ENCODE results near the gene EVPL. TPM values are rescaled to one million over a fixed set of nuclear protein-coding genes. Genes with fewer than 3 reads are reported as not detected.

The EVPL gene
- total RNA-seq, 3 donors from 2014 or later (not counting 1 experiment from before 2014, with no cell fraction given), result 0.94 to 1.2 TPM; not detected in 1

DNA sequence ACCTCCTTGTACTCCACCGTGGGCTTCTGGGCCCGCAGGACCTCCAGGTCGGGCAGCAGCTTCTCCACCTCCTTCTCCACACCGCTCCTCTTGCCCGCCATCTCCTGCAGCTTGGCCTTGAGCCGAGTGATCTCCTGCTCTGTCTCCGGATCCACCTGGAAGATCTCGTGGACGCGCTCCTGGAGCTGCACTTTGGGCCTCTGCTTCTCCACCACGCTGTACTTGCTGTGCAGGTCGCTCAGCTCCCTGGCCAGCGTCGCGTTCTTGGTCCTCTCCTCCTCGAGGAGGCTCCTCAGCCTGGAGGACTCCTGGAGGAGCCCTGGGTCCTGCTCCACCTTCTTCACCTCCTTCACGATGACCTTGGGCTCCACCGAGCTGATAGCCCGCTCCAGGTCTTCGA is 17.7 kb downstream of the EVPL start:
- DNase-seq (no peak), ATAC-seq (no peak)
- Mint-ChIP-seq H3K9me3 (no peaks in the 10 kb centered on the region), H3K4me3 (no peak overlapping the region), H3K27ac (peak overlapping the region in 1 of 2 donors; percentile 32), H3K27me3 (ENCODE audit: low read depth in 2 of 2) (no peaks in the 10 kb centered on the region), H3K4me1 (peaks cover 0 to 7% of the 10 kb centered on the region in 2 donors), H3K36me3 (no peaks in the 10 kb centered on the region)
- Histone ChIP-seq H3K27me3 (ENCODE audit: control insufficient read depth, insufficient read depth, low read length) (no peaks in the 10 kb centered on the region), H3K4me1 (ENCODE audit: control insufficient read depth, insufficient read depth, low read length) (peaks cover 6% of the 10 kb centered on the region), H3K4me3 (ENCODE audit: low read length) (no peak overlapping the region), H3K36me3 (ENCODE audit: control insufficient read depth, insufficient read depth, low read length) (no peaks in the 10 kb centered on the region), H3K9me3 (ENCODE audit: control insufficient read depth, insufficient read depth, low read length) (no peaks in the 10 kb centered on the region), H3K27ac (ENCODE audit: low read length) (no peak overlapping the region)
- WGBS (ENCODE audit: insufficient coverage), result 94% methylated on average over 20 of the region's 20 CpGs
- intact Hi-C loops (cut with micrococcal nuclease), result no loop called here
- TF ChIP-seq, protein P1, sequence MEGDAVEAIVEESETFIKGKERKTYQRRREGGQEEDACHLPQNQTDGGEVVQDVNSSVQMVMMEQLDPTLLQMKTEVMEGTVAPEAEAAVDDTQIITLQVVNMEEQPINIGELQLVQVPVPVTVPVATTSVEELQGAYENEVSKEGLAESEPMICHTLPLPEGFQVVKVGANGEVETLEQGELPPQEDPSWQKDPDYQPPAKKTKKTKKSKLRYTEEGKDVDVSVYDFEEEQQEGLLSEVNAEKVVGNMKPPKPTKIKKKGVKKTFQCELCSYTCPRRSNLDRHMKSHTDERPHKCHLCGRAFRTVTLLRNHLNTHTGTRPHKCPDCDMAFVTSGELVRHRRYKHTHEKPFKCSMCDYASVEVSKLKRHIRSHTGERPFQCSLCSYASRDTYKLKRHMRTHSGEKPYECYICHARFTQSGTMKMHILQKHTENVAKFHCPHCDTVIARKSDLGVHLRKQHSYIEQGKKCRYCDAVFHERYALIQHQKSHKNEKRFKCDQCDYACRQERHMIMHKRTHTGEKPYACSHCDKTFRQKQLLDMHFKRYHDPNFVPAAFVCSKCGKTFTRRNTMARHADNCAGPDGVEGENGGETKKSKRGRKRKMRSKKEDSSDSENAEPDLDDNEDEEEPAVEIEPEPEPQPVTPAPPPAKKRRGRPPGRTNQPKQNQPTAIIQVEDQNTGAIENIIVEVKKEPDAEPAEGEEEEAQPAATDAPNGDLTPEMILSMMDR (IDR thresholded peaks at IDR 0.05), result no peak

DNA sequence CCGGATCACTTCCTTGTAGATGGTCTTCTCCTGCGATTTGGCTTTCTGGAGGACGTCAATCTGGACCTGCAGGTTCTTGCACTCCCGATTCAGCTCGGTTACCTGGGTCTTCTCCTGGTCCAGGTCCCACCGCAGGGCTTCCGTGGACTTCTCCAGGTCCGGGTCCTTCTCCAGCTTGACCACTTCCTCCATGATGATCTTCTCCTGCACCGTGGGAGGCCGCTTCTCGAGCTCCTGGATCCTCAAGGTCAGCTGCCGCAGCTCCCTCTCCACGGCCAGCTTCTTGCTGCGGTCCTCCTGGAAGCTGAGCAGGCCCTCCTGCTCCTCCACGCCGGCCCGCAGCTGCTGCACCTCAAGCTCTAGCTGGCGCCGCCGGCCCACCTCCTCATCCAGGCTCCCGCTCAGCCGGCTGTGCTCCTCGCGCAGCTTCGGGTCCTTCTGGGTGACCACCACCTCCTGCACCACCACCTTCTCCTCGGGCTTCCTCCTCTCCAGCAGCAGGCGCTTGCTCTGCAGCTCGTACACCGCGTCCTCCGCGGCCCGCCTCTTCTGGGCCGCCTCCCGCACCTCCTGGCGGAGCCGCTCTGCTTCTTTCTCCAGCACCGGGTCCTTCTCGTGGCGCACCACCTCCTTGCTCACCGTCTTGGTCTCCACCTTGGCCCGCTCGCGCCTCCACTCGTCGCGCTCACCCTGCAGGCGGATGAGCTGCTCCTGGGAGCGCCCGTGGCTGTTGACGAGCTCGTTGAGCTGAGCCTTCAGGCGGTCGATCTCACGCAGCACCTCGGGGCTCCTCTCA is 18.3 kb downstream of the EVPL start:
- H3K9me3 ChIP-seq (ENCODE audit: control insufficient read depth, insufficient read depth, low read length), result no peaks in the 10 kb centered on the region
- DNase-seq (no peak), ATAC-seq (no peak)
- TF ChIP-seq, protein P1 (IDR thresholded peaks at IDR 0.05), result no peak
- H3K36me3 ChIP-seq (ENCODE audit: control insufficient read depth, insufficient read depth, low read length), result no peaks in the 10 kb centered on the region
- no peaks in the 10 kb centered on the region for H3K36me3 Mint-ChIP-seq
- no peak overlapping the region for H3K4me3 Mint-ChIP-seq
- no peak overlapping the region for H3K4me3 ChIP-seq (ENCODE audit: low read length)
- no peaks in the 10 kb centered on the region for H3K9me3 Mint-ChIP-seq
- WGBS (ENCODE audit: insufficient coverage), result 93% methylated on average over 56 of the region's 56 CpGs
- peak overlapping the region in 1 of 2 donors; percentile 32 for H3K27ac Mint-ChIP-seq
- no peaks in the 10 kb centered on the region for H3K27me3 Mint-ChIP-seq (ENCODE audit: low read depth in 2 of 2)
- H3K4me1 ChIP-seq (ENCODE audit: control insufficient read depth, insufficient read depth, low read length), result peaks cover under 1% of the 10 kb centered on the region
- intact Hi-C loops (cut with micrococcal nuclease), result no loop called here
- H3K27me3 ChIP-seq (ENCODE audit: control insufficient read depth, insufficient read depth, low read length), result no peaks in the 10 kb centered on the region
- peaks cover 0 to 2% of the 10 kb centered on the region in 2 donors for H3K4me1 Mint-ChIP-seq
- H3K27ac ChIP-seq (ENCODE audit: low read length), result no peak overlapping the region

DNA sequence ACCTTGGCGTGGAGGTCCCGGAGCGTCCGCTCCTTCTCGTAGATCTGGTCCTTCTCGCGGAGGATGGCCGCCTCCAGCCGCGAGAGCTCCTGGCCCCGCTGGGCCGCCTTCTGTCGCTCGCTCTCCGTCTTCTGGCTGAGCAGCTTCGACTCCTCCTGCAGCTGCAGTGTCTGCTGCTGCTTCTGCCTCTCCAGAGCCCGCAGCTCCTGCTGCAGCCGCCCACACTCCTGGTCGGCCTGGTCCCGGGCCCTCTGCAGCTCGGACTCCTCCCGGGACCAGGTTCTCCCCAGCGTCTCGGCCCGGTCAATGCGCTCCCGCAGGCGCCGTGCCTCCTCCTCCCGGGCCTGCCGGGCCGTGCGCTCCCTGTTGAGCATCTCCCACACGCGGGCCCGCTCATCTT is 18.9 kb downstream of the EVPL start:
- H3K36me3 Mint-ChIP-seq, result no peaks in the 10 kb centered on the region
- no peaks in the 10 kb centered on the region for H3K27me3 Mint-ChIP-seq (ENCODE audit: low read depth in 2 of 2)
- H3K36me3 ChIP-seq (ENCODE audit: control insufficient read depth, insufficient read depth, low read length), result no peaks in the 10 kb centered on the region
- H3K4me1 Mint-ChIP-seq, result no peaks in the 10 kb centered on the region
- H3K4me3 Mint-ChIP-seq, result no peak overlapping the region
- DNase-seq (no peak), ATAC-seq (no peak)
- intact Hi-C loops (cut with micrococcal nuclease), result no loop called here
- H3K27ac ChIP-seq (ENCODE audit: low read length), result no peak overlapping the region
- 96% methylated on average over 36 of the region's 36 CpGs for WGBS (ENCODE audit: insufficient coverage)
- H3K9me3 Mint-ChIP-seq, result no peaks in the 10 kb centered on the region
- no peak overlapping the region for H3K4me3 ChIP-seq (ENCODE audit: low read length)
- H3K27ac Mint-ChIP-seq, result no peak overlapping the region
- no peaks in the 10 kb centered on the region for H3K27me3 ChIP-seq (ENCODE audit: control insufficient read depth, insufficient read depth, low read length)
- no peaks in the 10 kb centered on the region for H3K4me1 ChIP-seq (ENCODE audit: control insufficient read depth, insufficient read depth, low read length)
- TF ChIP-seq, protein P1 (IDR thresholded peaks at IDR 0.05), result no peak
- H3K9me3 ChIP-seq (ENCODE audit: control insufficient read depth, insufficient read depth, low read length), result no peaks in the 10 kb centered on the region

DNA sequence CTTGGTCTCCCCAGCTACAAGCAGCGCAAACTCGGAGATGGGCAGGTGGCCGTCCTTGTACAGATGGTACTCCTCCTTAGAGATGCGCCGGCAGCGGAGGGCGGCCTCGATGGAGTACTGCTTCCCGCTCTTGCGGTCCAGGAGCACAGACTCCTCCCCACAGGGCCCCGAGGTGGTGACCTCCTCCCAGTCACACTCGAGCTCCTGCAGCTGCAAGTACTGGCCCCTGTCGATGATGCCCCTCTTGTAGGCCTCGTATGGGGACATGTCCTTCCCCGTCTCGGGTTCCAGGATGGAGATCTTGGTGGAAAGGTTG is 19.3 kb downstream of the EVPL start:
- no peaks in the 10 kb centered on the region for H3K4me1 ChIP-seq (ENCODE audit: control insufficient read depth, insufficient read depth, low read length)
- H3K9me3 ChIP-seq (ENCODE audit: control insufficient read depth, insufficient read depth, low read length), result no peaks in the 10 kb centered on the region
- no peak for DNase-seq
- no peak for ATAC-seq
- no peaks in the 10 kb centered on the region for H3K9me3 Mint-ChIP-seq
- no peak overlapping the region for H3K27ac ChIP-seq (ENCODE audit: low read length)
- 95% methylated on average over 16 of the region's 16 CpGs for WGBS (ENCODE audit: insufficient coverage)
- no peak overlapping the region for H3K4me3 Mint-ChIP-seq
- no peak overlapping the region for H3K27ac Mint-ChIP-seq
- intact Hi-C loops (cut with micrococcal nuclease), result no loop called here
- H3K27me3 ChIP-seq (ENCODE audit: control insufficient read depth, insufficient read depth, low read length), result no peaks in the 10 kb centered on the region
- H3K4me3 ChIP-seq (ENCODE audit: low read length), result no peak overlapping the region
- no peaks in the 10 kb centered on the region for H3K27me3 Mint-ChIP-seq (ENCODE audit: low read depth in 2 of 2)
- no peaks in the 10 kb centered on the region for H3K36me3 ChIP-seq (ENCODE audit: control insufficient read depth, insufficient read depth, low read length)
- H3K4me1 Mint-ChIP-seq, result no peaks in the 10 kb centered on the region
- TF ChIP-seq, protein P1 (IDR thresholded peaks at IDR 0.05), result no peak
- H3K36me3 Mint-ChIP-seq, result no peaks in the 10 kb centered on the region

All from natural killer cell (primary cell).